ENCODE results near the gene RNF217. TPM values are rescaled to one million over a fixed set of nuclear protein-coding genes. Genes with fewer than 3 reads are reported as not detected.
"Not testable (repeated sequence)": the region's sequence is repeated elsewhere in the genome, so short reads cannot be mapped to it uniquely, and the experiment has no call there.

RNF217 gene
- polyA plus RNA-seq, 1 experiment, result 18.6 TPM

DNA sequence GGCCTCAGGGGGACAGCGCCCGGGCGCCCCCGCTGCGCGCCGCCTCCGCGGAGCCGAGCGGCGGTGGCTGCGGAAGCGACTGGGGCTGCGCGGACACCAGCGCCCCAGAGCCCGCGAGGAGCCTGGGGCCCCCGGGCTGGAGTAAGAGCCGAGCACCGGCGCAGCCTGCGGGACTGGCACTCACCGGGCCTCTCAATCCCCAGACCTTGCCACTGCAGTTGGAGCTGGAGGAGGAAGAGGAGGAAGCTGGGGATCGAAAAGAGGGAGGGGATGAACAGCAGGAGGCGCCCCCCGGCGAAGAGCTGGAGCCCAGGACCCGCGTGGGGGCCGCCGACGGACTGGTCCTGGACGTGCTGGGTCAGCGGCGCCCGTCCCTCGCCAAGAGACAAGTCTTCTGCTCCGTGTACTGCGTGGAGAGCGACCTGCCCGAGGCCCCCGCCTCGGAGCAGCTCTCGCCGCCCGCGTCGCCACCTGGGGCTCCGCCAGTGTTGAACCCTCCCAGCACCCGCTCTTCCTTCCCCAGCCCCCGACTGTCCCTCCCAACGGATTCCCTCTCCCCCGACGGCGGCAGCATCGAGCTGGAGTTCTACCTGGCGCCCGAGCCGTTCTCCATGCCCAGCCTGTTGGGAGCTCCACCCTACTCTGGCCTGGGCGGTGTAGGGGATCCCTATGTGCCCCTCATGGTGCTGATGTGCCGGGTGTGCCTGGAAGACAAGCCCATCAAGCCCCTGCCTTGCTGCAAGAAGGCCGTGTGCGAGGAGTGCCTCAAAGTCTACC is 590 bp downstream of the RNF217 start:
- Histone ChIP-seq H3K36me3 (ENCODE audit: control insufficient read depth, insufficient read depth, low read length) (no peaks in the 10 kb centered on the region; the same call in 1 of the 2 replicates), H3K27me3 (ENCODE audit: control insufficient read depth, insufficient read depth, low read length) (no peaks in the 10 kb centered on the region), H3K4me3 (ENCODE audit: low read depth, low read length) (peak overlapping the region; percentile 71)
- CTCF ChIA-PET, result interaction anchor here (0.9 to 3.5 kb wide), 5 partner anchors 10 to 153 kb away, joined by 4 to 28 read pairs (median 4); no protein-coding TSS in a partner anchor
- POLR2A ChIA-PET, result interaction anchor here (0.5 kb wide), 2 partner anchors 133 to 134 kb away, joined by 3 read pairs; no protein-coding TSS in a partner anchor
- peak; percentile 31 for TF ChIP-seq CTCF (IDR thresholded peaks at IDR 0.05; ENCODE audit: insufficient read depth, low read depth, low read length)
- DNase-seq (ENCODE audit: low read depth), result no peak

GRCh38 chr6:124963416-124963785 is 1.2 kb downstream of the RNF217 start:
- TF ChIP-seq CTCF (IDR thresholded peaks at IDR 0.05; ENCODE audit: insufficient read depth, low read depth, low read length), result no peak
- peak overlapping the region; percentile 71 for H3K4me3 ChIP-seq (ENCODE audit: low read depth, low read length)
- ChIA-PET CTCF (interaction anchor here (0.7 to 3.5 kb wide), 5 partner anchors 9 to 150 kb away, joined by 3 to 28 read pairs (median 4); no protein-coding TSS in a partner anchor), POLR2A (interaction anchor here (0.5 kb wide), 3 partner anchors 133 to 174 kb away, joined by 3 to 4 read pairs (median 3); no protein-coding TSS in a partner anchor)
- no peaks in the 10 kb centered on the region; the same call in 1 of the 2 replicates for H3K36me3 ChIP-seq (ENCODE audit: control insufficient read depth, insufficient read depth, low read length)
- DNase-seq (ENCODE audit: low read depth), result no peak
- H3K27me3 ChIP-seq (ENCODE audit: control insufficient read depth, insufficient read depth, low read length), result no peaks in the 10 kb centered on the region

DNA sequence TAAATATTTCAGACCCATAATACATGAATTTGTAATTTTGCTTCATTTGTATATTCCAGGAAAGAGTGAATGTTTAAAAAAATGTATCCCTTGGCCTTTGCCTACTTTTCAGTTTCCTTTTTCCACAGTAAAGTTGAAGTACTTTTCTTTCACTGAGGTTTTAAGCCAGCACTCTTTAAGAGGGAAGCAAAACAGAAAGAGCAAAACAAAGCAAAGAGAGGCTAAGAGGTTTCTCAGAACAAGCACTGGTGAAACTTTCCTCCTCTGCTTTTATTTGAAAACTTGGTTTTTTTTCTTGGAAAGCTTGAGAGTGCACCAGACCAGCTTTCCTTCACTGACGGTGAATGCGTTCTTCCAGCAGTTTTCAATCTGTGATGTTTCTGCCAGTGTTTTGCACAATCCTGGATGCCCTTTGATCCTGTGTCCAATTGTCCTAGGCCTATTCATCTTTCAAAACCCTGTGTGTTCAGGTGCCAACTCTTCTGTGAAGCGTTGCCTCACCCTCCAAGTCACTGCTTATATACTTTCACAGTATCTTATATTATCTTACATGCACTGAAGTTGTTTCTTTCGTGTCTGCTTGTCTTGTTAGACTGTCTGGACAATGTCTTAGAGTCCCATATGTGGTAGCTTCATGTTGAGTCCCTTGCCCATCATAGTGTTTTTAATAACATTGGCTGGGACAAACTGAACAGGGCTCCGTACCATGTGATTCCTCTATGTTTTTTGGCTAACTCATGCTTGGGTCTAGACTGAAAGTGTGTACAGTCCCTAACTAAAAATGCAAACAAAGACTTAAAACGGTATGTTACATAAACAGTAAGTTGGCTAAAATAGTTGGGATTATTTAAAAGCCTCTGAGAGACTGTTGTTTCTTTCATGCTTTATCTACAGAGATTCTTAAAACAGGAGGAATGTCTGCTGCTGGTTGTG is 1.9 kb downstream of the RNF217 start:
- no peak for TF ChIP-seq CTCF (IDR thresholded peaks at IDR 0.05; ENCODE audit: insufficient read depth, low read depth, low read length)
- Histone ChIP-seq H3K27me3 (ENCODE audit: control insufficient read depth, insufficient read depth, low read length) (no peaks in the 10 kb centered on the region), H3K36me3 (ENCODE audit: control insufficient read depth, insufficient read depth, low read length) (no peaks in the 10 kb centered on the region; the same call in 1 of the 2 replicates), H3K4me3 (ENCODE audit: low read depth, low read length) (peak overlapping the region; percentile 71)
- CTCF ChIA-PET, result interaction anchor here (0.6 to 3.5 kb wide), 7 partner anchors 8 to 303 kb away, joined by 3 to 28 read pairs (median 3); partner anchors contain the start of gene TPD52L1
- POLR2A ChIA-PET, result interaction anchor here (0.5 kb wide), 2 partner anchors 133 to 173 kb away, joined by 3 to 4 read pairs; no protein-coding TSS in a partner anchor
- no peak for DNase-seq (ENCODE audit: low read depth)

DNA sequence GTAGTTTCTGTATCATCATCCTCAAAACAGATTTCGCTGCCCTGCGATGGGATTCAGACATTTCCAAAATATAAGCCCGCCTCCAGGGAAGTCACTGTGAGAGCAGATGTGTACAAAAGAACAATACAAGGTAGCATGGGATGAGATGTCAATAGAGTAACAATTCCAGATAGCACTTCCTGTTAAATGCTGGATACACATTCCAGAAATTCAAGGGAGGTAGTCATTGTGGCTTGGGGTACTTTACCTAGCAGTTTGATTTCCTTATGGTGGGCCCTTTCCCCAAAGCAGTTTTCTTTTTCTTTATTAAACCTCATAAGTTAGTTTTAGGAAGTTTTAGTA is 2.5 kb downstream of the RNF217 start:
- no peaks in the 10 kb centered on the region for H3K27me3 ChIP-seq (ENCODE audit: control insufficient read depth, insufficient read depth, low read length)
- no peak for TF ChIP-seq CTCF (IDR thresholded peaks at IDR 0.05; ENCODE audit: insufficient read depth, low read depth, low read length)
- no peaks in the 10 kb centered on the region; the same call in 1 of the 2 replicates for H3K36me3 ChIP-seq (ENCODE audit: control insufficient read depth, insufficient read depth, low read length)
- CTCF ChIA-PET, result interaction anchor here (3.5 kb wide), 1 partner anchor 149 kb away, joined by 28 read pairs; no protein-coding TSS in a partner anchor
- POLR2A ChIA-PET, result no interaction called here
- peak overlapping the region; percentile 71 for H3K4me3 ChIP-seq (ENCODE audit: low read depth, low read length)
- no peak for DNase-seq (ENCODE audit: low read depth)

DNA sequence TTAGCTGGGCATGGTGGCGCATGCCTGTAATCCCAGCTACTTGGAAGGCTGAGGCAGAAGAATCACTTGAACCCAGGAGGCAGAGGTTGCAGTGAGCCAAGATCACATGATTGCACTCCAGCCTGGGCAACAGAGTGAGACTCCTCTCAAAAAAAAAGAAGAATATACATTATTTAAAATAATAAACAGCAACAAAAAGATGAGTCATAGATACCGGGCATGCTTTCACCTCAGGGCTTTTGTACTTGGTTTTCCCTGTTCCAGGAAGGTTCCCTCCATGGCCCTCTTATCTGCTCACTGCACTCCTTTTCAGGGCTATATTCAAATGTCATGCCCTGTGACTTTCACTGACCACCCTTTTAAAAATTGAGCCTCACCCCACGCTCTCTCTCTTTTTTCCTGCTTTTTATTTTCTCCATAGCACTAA is 3.2 kb downstream of the RNF217 start:
- POLR2A ChIA-PET; H3K36me3 ChIP-seq (ENCODE audit: control insufficient read depth, insufficient read depth, low read length); H3K27me3 ChIP-seq (ENCODE audit: control insufficient read depth, insufficient read depth, low read length); DNase-seq (ENCODE audit: low read depth); H3K4me3 ChIP-seq (ENCODE audit: low read depth, low read length): not testable (repeated sequence)
- CTCF ChIA-PET, result interaction anchor here (3.5 kb wide), 1 partner anchor 148 kb away, joined by 28 read pairs; no protein-coding TSS in a partner anchor

Measured in BJ (cell line).